SK-N-MC (cell line): ENCODE data around the gene RRBP1.

Experiments used
- EZH2 ChIP-seq: fragments of 200-600 bp; sonication (generic); IDR thresholded peaks from one replicate; pipeline ENCODE4 v1.6.1; 2017; ENCODE audit warnings: antibody characterized with exemption
- POLR2AphosphoS5 ChIP-seq: IDR thresholded peaks from 2 replicates; pipeline ENCODE4 v1.6.1; 2012; ENCODE audit warnings: mild to moderate bottlenecking, low read depth, low read length, borderline replicate concordance

DNA sequence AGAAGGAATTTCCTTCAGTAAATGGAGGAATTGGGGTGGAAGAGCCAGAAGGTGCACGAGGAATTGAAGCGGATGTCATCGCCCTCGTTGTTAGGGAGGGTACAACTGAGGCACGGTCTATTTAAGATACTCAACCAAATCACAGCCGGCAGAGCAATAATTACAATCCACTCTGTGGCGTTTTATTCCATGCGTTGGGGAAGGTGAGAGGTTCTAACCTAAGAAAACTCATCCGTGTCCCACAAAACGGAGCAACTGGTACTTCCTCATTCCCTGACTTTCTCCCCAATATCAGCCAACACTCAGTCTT, 802 bp upstream of the RRBP1 start:
- TF ChIP-seq POLR2AphosphoS5 (no peak), EZH2 (no peak)
